ENCODE measurements around the gene FBXL16. TPM values are rescaled to one million over a fixed set of nuclear protein-coding genes. Genes with fewer than 3 reads are reported as not detected.
A peak's percentile ranks its signal among the peaks of the same experiment; 100 is the strongest.

Gene FBXL16
- total RNA-seq, 1 donor = not detected

DNA sequence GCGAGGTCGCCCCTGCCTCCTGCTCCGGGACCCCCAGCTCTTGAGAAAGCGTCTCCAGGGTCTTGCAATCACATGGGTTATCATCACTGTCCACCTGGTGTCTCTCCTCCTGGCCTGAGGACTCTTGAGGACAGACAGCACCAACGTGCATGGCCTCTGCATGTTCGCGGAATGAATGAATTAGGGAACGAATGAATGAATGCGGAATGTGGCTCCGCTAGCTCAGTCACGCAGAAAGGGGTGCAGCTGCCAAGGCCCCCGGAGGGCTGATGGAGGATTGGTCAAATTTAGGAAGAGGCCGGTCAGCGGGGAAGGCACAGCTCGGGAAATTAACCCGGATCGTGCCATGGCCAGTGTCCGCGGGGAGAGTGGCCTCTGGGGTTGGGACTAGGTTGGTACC is 3.3 kb downstream of the FBXL16 start:
- Histone ChIP-seq H4K20me1 (ENCODE audit: insufficient read depth, low read length) (peaks cover 15% of the 10 kb centered on the region), H3K4me2 (ENCODE audit: insufficient read depth, low read length) (no peak overlapping the region), H2AFZ (ENCODE audit: low read length) (no peak overlapping the region), H3K27me3 (ENCODE audit: insufficient read depth, low read length) (peaks cover 57% of the 10 kb centered on the region), H3K9me3 (ENCODE audit: low read depth, low read length) (no peaks in the 10 kb centered on the region), H3K4me1 (ENCODE audit: insufficient read depth, low read length) (no peaks in the 10 kb centered on the region), H3K27ac (ENCODE audit: low read depth, low read length) (no peak overlapping the region), H3K36me3 (ENCODE audit: insufficient read depth, low read length) (no peaks in the 10 kb centered on the region), H3K79me2 (ENCODE audit: insufficient read depth, low read length) (no peaks in the 10 kb centered on the region), H3K4me3 (ENCODE audit: insufficient read depth, low read length) (no peak overlapping the region)
- TF ChIP-seq, protein P1, sequence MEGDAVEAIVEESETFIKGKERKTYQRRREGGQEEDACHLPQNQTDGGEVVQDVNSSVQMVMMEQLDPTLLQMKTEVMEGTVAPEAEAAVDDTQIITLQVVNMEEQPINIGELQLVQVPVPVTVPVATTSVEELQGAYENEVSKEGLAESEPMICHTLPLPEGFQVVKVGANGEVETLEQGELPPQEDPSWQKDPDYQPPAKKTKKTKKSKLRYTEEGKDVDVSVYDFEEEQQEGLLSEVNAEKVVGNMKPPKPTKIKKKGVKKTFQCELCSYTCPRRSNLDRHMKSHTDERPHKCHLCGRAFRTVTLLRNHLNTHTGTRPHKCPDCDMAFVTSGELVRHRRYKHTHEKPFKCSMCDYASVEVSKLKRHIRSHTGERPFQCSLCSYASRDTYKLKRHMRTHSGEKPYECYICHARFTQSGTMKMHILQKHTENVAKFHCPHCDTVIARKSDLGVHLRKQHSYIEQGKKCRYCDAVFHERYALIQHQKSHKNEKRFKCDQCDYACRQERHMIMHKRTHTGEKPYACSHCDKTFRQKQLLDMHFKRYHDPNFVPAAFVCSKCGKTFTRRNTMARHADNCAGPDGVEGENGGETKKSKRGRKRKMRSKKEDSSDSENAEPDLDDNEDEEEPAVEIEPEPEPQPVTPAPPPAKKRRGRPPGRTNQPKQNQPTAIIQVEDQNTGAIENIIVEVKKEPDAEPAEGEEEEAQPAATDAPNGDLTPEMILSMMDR (IDR thresholded peaks at IDR 0.05; ENCODE audit: extremely low read depth, low read depth, low read length) = no peak
- no peak for DNase-seq (ENCODE audit: insufficient read length, low spot score, missing footprints)

DNA sequence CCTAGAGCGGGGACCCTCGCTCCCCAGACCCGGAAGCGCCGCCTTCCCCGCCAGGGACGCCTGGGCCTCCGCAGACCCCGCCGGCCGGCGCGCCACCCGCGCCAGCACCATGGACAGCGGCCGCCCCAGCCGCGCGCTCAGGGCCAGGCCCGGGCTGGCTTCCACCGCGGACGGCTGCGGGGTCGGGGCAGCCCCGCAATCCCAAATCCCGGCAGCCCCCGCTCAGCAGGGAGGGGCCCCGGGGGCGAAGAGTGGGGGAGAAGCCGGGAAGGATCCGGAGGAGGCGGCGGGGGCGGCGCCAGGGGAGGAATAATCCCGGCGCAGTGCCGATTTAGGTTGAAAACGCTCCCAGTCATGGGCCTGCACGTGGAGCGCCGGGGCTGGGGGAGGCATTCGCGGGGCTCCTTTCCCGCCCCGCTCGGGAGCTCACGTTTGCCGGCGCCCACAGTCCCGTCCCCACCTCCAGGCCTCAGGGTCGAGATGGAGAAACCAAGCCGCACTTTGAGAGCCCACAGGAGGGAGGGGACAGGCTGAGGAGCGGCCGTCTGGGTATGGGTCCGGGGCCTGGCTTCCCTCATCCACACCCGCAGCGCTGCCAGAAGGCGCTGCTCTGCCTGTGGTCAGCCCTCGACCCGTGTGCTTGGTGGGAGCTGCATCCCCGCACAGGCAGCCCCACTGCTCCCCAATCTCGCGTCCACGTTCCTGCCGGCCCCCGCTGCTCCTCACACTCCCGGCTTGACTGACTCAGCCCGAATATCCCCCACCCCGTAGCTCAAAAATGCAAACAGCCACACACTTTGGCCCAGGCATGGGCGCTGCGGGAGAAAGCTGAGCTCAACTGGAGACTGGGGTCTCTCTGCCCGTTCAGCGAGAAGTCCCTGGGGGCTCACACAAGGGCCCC is 4.7 kb downstream of the FBXL16 start:
- Histone ChIP-seq H3K27ac (ENCODE audit: low read depth, low read length) (no peak overlapping the region), H3K79me2 (ENCODE audit: insufficient read depth, low read length) (no peaks in the 10 kb centered on the region), H2AFZ (ENCODE audit: low read length) (no peak overlapping the region), H3K4me3 (ENCODE audit: insufficient read depth, low read length) (no peak overlapping the region), H3K9me3 (ENCODE audit: low read depth, low read length) (no peaks in the 10 kb centered on the region), H4K20me1 (ENCODE audit: insufficient read depth, low read length) (peaks cover 14% of the 10 kb centered on the region), H3K4me2 (ENCODE audit: insufficient read depth, low read length) (no peak overlapping the region), H3K27me3 (ENCODE audit: insufficient read depth, low read length) (peaks cover 50% of the 10 kb centered on the region), H3K4me1 (ENCODE audit: insufficient read depth, low read length) (no peaks in the 10 kb centered on the region), H3K36me3 (ENCODE audit: insufficient read depth, low read length) (no peaks in the 10 kb centered on the region)
- TF ChIP-seq, protein P1 (IDR thresholded peaks at IDR 0.05; ENCODE audit: extremely low read depth, low read depth, low read length) = no peak
- DNase-seq (ENCODE audit: insufficient read length, low spot score, missing footprints) = peak; percentile 99

DNA sequence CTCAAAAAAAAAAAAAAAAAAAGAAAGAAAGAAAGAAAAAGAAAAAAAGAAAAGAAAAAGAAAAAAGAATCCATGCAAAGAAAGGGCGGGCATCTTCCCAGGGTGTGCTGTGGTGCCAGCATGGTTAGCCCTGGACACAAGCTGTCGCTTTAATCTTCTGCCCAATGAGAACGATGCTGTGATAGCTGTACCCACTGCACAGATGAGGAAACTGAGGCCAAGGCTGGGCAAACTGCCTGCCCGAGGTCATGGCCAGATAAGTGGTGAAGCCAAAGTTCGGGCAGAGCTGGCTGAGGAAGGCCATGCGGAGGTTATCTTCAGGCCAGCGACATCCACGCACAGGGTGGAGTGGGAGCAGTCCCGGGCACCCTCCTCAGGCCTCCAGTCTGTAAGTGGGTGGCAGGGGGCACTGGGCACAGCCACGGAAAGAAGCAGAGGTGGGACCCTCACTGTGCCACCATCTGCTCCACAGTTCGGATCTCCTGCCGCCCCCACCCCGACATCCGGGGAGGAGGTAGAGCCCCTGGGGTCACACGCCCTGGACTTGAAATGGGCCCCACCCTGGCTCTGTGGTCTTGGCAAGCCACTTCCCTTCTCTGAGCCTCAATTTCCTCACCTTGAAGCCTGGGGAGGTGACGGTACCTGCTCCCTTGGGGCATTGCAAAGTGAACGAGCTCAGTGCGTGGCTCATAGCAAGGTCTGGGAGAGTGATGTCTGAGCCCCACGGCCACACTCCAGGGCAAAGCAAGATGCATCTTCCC is 6.5 kb downstream of the FBXL16 start:
- Histone ChIP-seq H3K79me2 (ENCODE audit: insufficient read depth, low read length) (no peaks in the 10 kb centered on the region), H4K20me1 (ENCODE audit: insufficient read depth, low read length) (peaks cover 18% of the 10 kb centered on the region), H3K27me3 (ENCODE audit: insufficient read depth, low read length) (peaks cover 57% of the 10 kb centered on the region), H3K9me3 (ENCODE audit: low read depth, low read length) (no peaks in the 10 kb centered on the region), H3K4me1 (ENCODE audit: insufficient read depth, low read length) (no peaks in the 10 kb centered on the region), H3K27ac (ENCODE audit: low read depth, low read length) (no peak overlapping the region), H3K36me3 (ENCODE audit: insufficient read depth, low read length) (no peaks in the 10 kb centered on the region), H3K4me2 (ENCODE audit: insufficient read depth, low read length) (no peak overlapping the region), H2AFZ (ENCODE audit: low read length) (no peak overlapping the region), H3K4me3 (ENCODE audit: insufficient read depth, low read length) (no peak overlapping the region)
- DNase-seq (ENCODE audit: insufficient read length, low spot score, missing footprints) = no peak
- TF ChIP-seq, protein P1 (IDR thresholded peaks at IDR 0.05; ENCODE audit: extremely low read depth, low read depth, low read length) = no peak
